Neural cell (in vitro differentiated cells): ENCODE measurements around the gene RILPL1. TPM values are rescaled to one million over a fixed set of nuclear protein-coding genes. Genes with fewer than 3 reads are reported as not detected.

Source experiments
- H2AFZ ChIP-seq: fragments of 200-600, 300-800 bp; sonication (generic), shearing (Covaris generic); 2 replicates; pipeline ENCODE4 v1.6.0; 2014; ENCODE audit warnings: low read depth, mild to moderate bottlenecking, antibody characterized with exemption, low read length, moderate library complexity
- H3F3A ChIP-seq: fragments of 200-600 bp; shearing (Covaris generic); 2 replicates; pipeline ENCODE4 v1.6.1; 2016; ENCODE audit warnings: mild to moderate bottlenecking, moderate library complexity, mixed read lengths, antibody characterized with exemption, low read length; ENCODE audit not compliant: insufficient read depth, poor library complexity, severe bottlenecking
- H3K27ac ChIP-seq: fragments of 200-600, 300-800 bp; sonication (generic), shearing (Covaris generic); 2 replicates; pipeline ENCODE4 v1.5.1; 2014; ENCODE audit warnings: mild to moderate bottlenecking, low read length, moderate library complexity
- H3K27me3 ChIP-seq: fragments of 300-800, 200-600 bp; sonication (generic), shearing (Covaris generic); 2 replicates; pipeline ENCODE4 v1.6.0; 2014; ENCODE audit warnings: mild to moderate bottlenecking, low read depth, low read length, moderate library complexity; ENCODE audit not compliant: insufficient read depth
- H3K36me3 ChIP-seq: fragments of 300-800, 200-600 bp; sonication (generic), shearing (Covaris generic); 2 replicates; pipeline ENCODE4 v1.5.1; 2014; ENCODE audit warnings: mild to moderate bottlenecking, antibody characterized with exemption, low read length, moderate library complexity; ENCODE audit not compliant: insufficient read depth
- H3K4me2 ChIP-seq: fragments of 300-800, 200-600 bp; sonication (generic), shearing (Covaris generic); 2 replicates; pipeline ENCODE4 v1.6.0; 2014; ENCODE audit warnings: mild to moderate bottlenecking, low read length
- H3K4me3 ChIP-seq: fragments of 300-800, 200-600 bp; sonication (generic), shearing (Covaris generic); 2 replicates; pipeline ENCODE4 v1.5.1; 2014; ENCODE audit warnings: mild to moderate bottlenecking, low read length, moderate library complexity
- H3K79me2 ChIP-seq: fragments of 200-600 bp; shearing (Covaris generic); replicated peaks from 2 replicates; pipeline ENCODE4 v1.6.0; 2014; ENCODE audit warnings: mild to moderate bottlenecking, low read length, moderate library complexity; ENCODE audit not compliant: insufficient read depth
- H3K9ac ChIP-seq: fragments of 300-800, 200-600 bp; sonication (generic), shearing (Covaris generic); 2 replicates; pipeline ENCODE4 v1.6.1; 2016; ENCODE audit warnings: mild to moderate bottlenecking, low read length, mixed read lengths
- H3K9me2 ChIP-seq: fragments of 200-600 bp; shearing (Covaris generic); 2 replicates; pipeline ENCODE4 v1.6.1; 2016; ENCODE audit warnings: mild to moderate bottlenecking, low read length, mixed read lengths; ENCODE audit not compliant: insufficient read depth
- H3K9me3 ChIP-seq: fragments of 200-600, 300-800 bp; sonication (generic), shearing (Covaris generic); 2 replicates; pipeline ENCODE4 v1.6.1; 2016; ENCODE audit warnings: mild to moderate bottlenecking, mixed run types, low read length, moderate library complexity, mixed read lengths
- H4K20me1 ChIP-seq: fragments of 200-600 bp; shearing (Covaris generic); 2 replicates; pipeline ENCODE4 v1.6.1; 2016; ENCODE audit warnings: mild to moderate bottlenecking, mixed run types; ENCODE audit not compliant: insufficient read depth
- CTCF ChIP-seq: fragments of 450-650 bp; IDR thresholded peaks from 2 replicates; pipeline ENCODE4 v1.5.1; 2014; ENCODE audit warnings: antibody characterized with exemption, mild to moderate bottlenecking, moderate library complexity; ENCODE audit not compliant: poor library complexity, severe bottlenecking
- EP300 ChIP-seq: fragments of 450-650 bp; conservative IDR thresholded peaks from 2 replicates; pipeline ENCODE4 v1.6.1; 2014; ENCODE audit warnings: antibody characterized with exemption, mild to moderate bottlenecking, moderate library complexity; ENCODE audit not compliant: poor library complexity, severe bottlenecking
- EZH2 ChIP-seq: fragments of 200-600, 300-800 bp; shearing (Covaris generic), sonication (generic); IDR thresholded peaks from 2 replicates; pipeline ENCODE4 v1.6.1; 2014; ENCODE audit warnings: antibody characterized with exemption, low read length, borderline replicate concordance, mild to moderate bottlenecking; ENCODE audit not compliant: insufficient read depth, poor library complexity, severe bottlenecking
- MXI1 ChIP-seq: fragments of 450-650 bp; conservative IDR thresholded peaks from 2 replicates; pipeline ENCODE4 v1.6.1; 2014; ENCODE audit warnings: antibody characterized with exemption, mild to moderate bottlenecking; ENCODE audit not compliant: poor library complexity, severe bottlenecking
- POLR2AphosphoS5 ChIP-seq: IDR thresholded peaks from 2 replicates; pipeline ENCODE4 v1.6.1; 2012
- RAD21 ChIP-seq: fragments of 450-650 bp; conservative IDR thresholded peaks from 2 replicates; pipeline ENCODE4 v1.6.1; 2014; ENCODE audit warnings: antibody characterized with exemption, mild to moderate bottlenecking, moderate library complexity
- REST ChIP-seq: IDR thresholded peaks from 2 replicates; pipeline ENCODE4 v1.6.1; 2012; ENCODE audit warnings: borderline replicate concordance
- SMC3 ChIP-seq: fragments of 450-650 bp; conservative IDR thresholded peaks from 2 replicates; pipeline ENCODE4 v1.6.1; 2014; ENCODE audit warnings: antibody characterized with exemption, mild to moderate bottlenecking, moderate library complexity; ENCODE audit not compliant: poor library complexity
- TAF1 ChIP-seq: IDR thresholded peaks from 2 replicates; pipeline ENCODE4 v1.6.1; 2012; ENCODE audit warnings: low read depth
- polyA plus RNA-seq: library from polyadenylated mRNA; depleted of rRNA; stranded (reverse); fragments of >200 nt; gene quantifications from 2 replicates; pipeline ENCODE4 v1.2.3, GENCODE V29; 2014

The RILPL1 gene
- polyA plus RNA-seq, 1 donor from 2014 or later, result 1.4 TPM

- Histone ChIP-seq H4K20me1 (no peaks in the 10 kb centered on the region), H3F3A (no peaks in the 10 kb centered on the region), H3K9me2 (no peaks in the 10 kb centered on the region), H3K79me2 (no peaks in the 10 kb centered on the region), H2AFZ (no peak overlapping the region), H3K4me3 (no peak overlapping the region), H3K27ac (no peak overlapping the region), H3K4me2 (no peak overlapping the region), H3K27me3 (no peaks in the 10 kb centered on the region), H3K9ac (no peak overlapping the region), H3K9me3 (no peaks in the 10 kb centered on the region), H3K36me3 (no peaks in the 10 kb centered on the region)
- TF ChIP-seq SMC3, result no peak
Measured at GRCh38 chr12:123450636-123451035, 82.9 kb downstream of the RILPL1 start.

- Histone ChIP-seq H3K79me2 (no peaks in the 10 kb centered on the region), H3F3A (no peaks in the 10 kb centered on the region), H3K4me2 (no peak overlapping the region), H2AFZ (no peak overlapping the region), H3K9me3 (no peaks in the 10 kb centered on the region), H3K9ac (no peak overlapping the region), H3K9me2 (no peaks in the 10 kb centered on the region), H3K36me3 (no peaks in the 10 kb centered on the region), H4K20me1 (no peaks in the 10 kb centered on the region), H3K4me3 (no peak overlapping the region), H3K27me3 (no peaks in the 10 kb centered on the region), H3K27ac (no peak overlapping the region)
- TF ChIP-seq EZH2, result no peak
- no peak for TF ChIP-seq REST
- TF ChIP-seq MXI1, result no peak
- no peak for TF ChIP-seq POLR2AphosphoS5
Measured at GRCh38 chr12:123449856-123450255, 83.7 kb downstream of the RILPL1 start.

GRCh38 chr12:123449249-123449733 lies 84.2 kb downstream of the RILPL1 start:
- Histone ChIP-seq H3K79me2 (no peaks in the 10 kb centered on the region), H2AFZ (no peak overlapping the region), H3K4me2 (no peak overlapping the region), H3K9ac (no peak overlapping the region), H3K27me3 (no peaks in the 10 kb centered on the region), H3K27ac (no peak overlapping the region), H3K4me3 (no peak overlapping the region), H4K20me1 (no peaks in the 10 kb centered on the region), H3K9me3 (no peaks in the 10 kb centered on the region), H3F3A (no peaks in the 10 kb centered on the region), H3K9me2 (no peaks in the 10 kb centered on the region), H3K36me3 (no peaks in the 10 kb centered on the region)
- TF ChIP-seq CTCF (no peak), RAD21 (no peak), POLR2AphosphoS5 (no peak), EP300 (no peak), TAF1 (no peak), EZH2 (no peak), REST (no peak), SMC3 (no peak), MXI1 (no peak)
